Measurements from ENCODE around the gene CD2.

The CD2 gene

GRCh38 chr1:116767782-116768382, 13.7 kb downstream of the CD2 start:
- no peak for DNase-seq
- no peaks in the 10 kb centered on the region for H3K9me3 ChIP-seq (ENCODE audit: severe bottlenecking)

DNA sequence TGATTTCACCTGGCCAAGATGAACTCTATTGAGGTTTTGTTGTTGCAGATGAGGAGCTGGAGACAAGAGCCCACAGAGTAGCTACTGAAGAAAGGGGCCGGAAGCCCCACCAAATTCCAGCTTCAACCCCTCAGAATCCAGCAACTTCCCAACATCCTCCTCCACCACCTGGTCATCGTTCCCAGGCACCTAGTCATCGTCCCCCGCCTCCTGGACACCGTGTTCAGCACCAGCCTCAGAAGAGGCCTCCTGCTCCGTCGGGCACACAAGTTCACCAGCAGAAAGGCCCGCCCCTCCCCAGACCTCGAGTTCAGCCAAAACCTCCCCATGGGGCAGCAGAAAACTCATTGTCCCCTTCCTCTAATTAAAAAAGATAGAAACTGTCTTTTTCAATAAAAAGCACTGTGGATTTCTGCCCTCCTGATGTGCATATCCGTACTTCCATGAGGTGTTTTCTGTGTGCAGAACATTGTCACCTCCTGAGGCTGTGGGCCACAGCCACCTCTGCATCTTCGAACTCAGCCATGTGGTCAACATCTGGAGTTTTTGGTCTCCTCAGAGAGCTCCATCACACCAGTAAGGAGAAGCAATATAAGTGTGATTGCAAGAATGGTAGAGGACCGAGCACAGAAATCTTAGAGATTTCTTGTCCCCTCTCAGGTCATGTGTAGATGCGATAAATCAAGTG, 14.3 kb downstream of the CD2 start:
- TF ChIP-seq, protein P1, sequence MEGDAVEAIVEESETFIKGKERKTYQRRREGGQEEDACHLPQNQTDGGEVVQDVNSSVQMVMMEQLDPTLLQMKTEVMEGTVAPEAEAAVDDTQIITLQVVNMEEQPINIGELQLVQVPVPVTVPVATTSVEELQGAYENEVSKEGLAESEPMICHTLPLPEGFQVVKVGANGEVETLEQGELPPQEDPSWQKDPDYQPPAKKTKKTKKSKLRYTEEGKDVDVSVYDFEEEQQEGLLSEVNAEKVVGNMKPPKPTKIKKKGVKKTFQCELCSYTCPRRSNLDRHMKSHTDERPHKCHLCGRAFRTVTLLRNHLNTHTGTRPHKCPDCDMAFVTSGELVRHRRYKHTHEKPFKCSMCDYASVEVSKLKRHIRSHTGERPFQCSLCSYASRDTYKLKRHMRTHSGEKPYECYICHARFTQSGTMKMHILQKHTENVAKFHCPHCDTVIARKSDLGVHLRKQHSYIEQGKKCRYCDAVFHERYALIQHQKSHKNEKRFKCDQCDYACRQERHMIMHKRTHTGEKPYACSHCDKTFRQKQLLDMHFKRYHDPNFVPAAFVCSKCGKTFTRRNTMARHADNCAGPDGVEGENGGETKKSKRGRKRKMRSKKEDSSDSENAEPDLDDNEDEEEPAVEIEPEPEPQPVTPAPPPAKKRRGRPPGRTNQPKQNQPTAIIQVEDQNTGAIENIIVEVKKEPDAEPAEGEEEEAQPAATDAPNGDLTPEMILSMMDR (IDR thresholded peaks at IDR 0.05; ENCODE audit: low read depth, low read length) = no peak
- DNase-seq = no peak
- H3K9me3 ChIP-seq (ENCODE audit: severe bottlenecking) = no peaks in the 10 kb centered on the region
- no peak overlapping the region for H3K4me3 ChIP-seq (ENCODE audit: low read depth, low read length)
- no peak overlapping the region for H3K27ac ChIP-seq
- no peaks in the 10 kb centered on the region for H3K36me3 ChIP-seq
- H3K27me3 ChIP-seq (ENCODE audit: insufficient read depth, low read depth, severe bottlenecking) = no peaks in the 10 kb centered on the region

More at GRCh38 chr1:116767782-116768382, 13.7 kb downstream of the CD2 start:
- Histone ChIP-seq H3K27me3 (ENCODE audit: insufficient read depth, low read depth, severe bottlenecking) (no peaks in the 10 kb centered on the region), H3K36me3 (no peaks in the 10 kb centered on the region), H3K4me3 (ENCODE audit: low read depth, low read length) (no peak overlapping the region), H3K27ac (no peak overlapping the region)
- TF ChIP-seq, protein P1 (IDR thresholded peaks at IDR 0.05; ENCODE audit: low read depth, low read length) = no peak

DNA sequence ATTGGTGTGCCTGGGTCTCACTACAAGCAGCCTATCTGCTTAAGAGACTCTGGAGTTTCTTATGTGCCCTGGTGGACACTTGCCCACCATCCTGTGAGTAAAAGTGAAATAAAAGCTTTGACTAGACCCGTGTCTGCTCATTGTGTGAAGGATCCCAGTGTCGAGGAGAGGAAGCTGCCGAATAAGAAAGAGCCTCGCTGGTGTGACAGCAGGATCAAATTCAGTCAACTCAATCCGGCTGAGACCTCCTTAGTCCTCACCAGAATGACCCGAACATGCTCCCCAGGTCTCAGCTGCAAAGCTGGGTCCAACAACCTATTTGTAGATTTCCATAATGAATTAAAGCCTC, 14.8 kb downstream of the CD2 start:
- Histone ChIP-seq H3K9me3 (ENCODE audit: severe bottlenecking) (no peaks in the 10 kb centered on the region), H3K36me3 (no peaks in the 10 kb centered on the region), H3K27me3 (ENCODE audit: insufficient read depth, low read depth, severe bottlenecking) (no peaks in the 10 kb centered on the region), H3K4me3 (ENCODE audit: low read depth, low read length) (no peak overlapping the region), H3K27ac (no peak overlapping the region)
- DNase-seq = no peak
- TF ChIP-seq, protein P1 (IDR thresholded peaks at IDR 0.05; ENCODE audit: low read depth, low read length) = no peak

- Histone ChIP-seq H3K36me3 (no peaks in the 10 kb centered on the region), H3K4me3 (ENCODE audit: low read depth, low read length) (no peak overlapping the region), H3K9me3 (ENCODE audit: severe bottlenecking) (no peaks in the 10 kb centered on the region), H3K27ac (no peak overlapping the region), H3K27me3 (ENCODE audit: insufficient read depth, low read depth, severe bottlenecking) (no peaks in the 10 kb centered on the region)
- TF ChIP-seq, protein P1 (IDR thresholded peaks at IDR 0.05; ENCODE audit: low read depth, low read length) = no peak
- DNase-seq = no peak
Observed at GRCh38 chr1:116769561-116769977, 15.3 kb downstream of the CD2 start.

GRCh38 chr1:116769994-116770393, 15.8 kb downstream of the CD2 start:
- TF ChIP-seq, protein P1 (IDR thresholded peaks at IDR 0.05; ENCODE audit: low read depth, low read length) = no peak
- H3K36me3 ChIP-seq = no peaks in the 10 kb centered on the region
- H3K27ac ChIP-seq = no peak overlapping the region
- no peak for DNase-seq
- no peaks in the 10 kb centered on the region for H3K27me3 ChIP-seq (ENCODE audit: insufficient read depth, low read depth, severe bottlenecking)
- H3K4me3 ChIP-seq (ENCODE audit: low read depth, low read length) = no peak overlapping the region
- H3K9me3 ChIP-seq (ENCODE audit: severe bottlenecking) = no peaks in the 10 kb centered on the region

Data from WERI-Rb-1 (cell line).